ENCODE results near the gene CCDC50.

Gene CCDC50, protein sequence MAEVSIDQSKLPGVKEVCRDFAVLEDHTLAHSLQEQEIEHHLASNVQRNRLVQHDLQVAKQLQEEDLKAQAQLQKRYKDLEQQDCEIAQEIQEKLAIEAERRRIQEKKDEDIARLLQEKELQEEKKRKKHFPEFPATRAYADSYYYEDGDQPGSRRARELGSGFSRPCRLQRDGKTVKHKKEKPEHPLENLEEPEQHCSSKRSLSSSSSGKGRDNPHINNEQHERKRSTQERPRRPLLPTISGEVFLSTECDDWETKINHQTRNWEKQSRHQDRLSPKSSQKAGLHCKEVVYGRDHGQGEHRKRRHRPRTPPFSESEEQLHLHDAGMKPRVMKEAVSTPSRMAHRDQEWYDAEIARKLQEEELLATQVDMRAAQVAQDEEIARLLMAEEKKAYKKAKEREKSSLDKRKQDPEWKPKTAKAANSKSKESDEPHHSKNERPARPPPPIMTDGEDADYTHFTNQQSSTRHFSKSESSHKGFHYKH

DNA sequence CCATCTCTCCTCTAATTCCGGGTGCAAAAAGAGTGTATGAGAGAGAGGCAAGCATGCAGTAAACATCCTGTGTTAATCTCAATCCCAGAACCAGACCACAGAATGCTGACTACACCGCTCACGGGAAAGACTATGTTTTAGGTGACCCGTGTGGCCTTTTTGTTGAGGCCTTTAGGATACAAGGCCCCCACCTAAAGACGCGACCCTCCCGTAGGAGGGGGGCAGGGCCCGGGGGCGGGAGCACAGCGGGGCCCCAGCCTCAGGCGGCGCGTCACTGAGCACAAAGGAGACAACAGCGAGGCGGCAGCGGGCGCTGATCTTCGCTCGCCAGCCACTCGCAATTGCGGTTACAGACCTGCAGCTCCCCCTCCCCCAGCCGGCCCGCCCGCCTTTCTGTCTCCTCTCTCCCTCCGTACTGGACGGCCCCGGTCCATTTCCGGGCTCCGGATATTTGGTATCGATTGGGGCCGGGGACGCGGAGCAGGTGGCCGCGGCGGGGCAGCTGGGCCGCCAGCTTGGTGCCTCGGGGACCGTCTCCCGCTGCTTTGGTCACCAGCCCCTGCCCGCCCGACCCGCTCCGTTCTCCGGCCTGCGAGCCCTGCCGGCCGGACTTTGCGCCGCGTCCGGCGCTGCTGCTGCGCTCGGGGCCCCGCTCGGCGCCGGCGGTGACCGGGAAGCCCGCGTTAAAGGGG, at the start of gene CCDC50:
CCDC50 (plus strand) TSS at position 433 of the 692 bp plus-strand sequence. CDS start 281 bp downstream, outside the sequence.
- peak; percentile 71 for DNase-seq

DNA sequence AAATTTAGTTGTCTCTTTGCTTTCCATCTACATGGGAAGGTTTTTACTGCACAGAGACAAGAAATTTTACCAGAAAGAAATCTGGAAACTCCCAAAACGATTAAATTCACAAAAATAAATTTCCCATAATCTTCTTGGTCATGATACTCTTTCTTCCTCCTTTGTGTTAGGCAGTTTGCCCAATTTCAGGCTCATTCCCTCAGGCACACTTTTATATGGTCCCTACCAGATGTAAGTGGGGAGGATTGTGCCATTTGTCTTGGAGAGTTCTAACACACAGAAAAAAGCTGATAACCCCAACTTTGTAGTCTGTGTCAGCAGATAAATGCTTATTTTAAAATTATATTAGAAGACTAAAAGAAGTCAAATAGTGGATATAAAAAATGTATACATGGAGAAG, 49.1 kb upstream of the CCDC50 start:
- DNase-seq: no peak

DNA sequence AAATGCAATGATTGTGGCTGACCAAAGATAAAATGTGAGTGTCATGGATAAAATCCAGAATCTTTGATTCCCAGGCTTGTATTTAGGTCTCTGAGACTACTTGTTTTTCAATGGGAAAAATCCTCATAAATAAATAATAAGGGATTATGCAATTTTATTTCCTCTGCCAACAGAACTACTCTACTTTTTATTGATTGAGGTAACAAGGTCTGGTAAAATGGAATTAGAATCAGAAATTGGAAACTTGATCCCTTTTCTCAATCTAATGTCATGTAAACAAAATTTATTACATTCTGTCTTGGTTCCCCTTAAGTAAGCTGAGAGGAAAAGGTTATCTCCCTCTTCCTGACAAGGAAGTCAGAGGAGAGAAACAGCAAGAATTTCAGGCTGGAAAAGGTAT, 48.3 kb upstream of the CCDC50 start:
- no peak for DNase-seq

DNA sequence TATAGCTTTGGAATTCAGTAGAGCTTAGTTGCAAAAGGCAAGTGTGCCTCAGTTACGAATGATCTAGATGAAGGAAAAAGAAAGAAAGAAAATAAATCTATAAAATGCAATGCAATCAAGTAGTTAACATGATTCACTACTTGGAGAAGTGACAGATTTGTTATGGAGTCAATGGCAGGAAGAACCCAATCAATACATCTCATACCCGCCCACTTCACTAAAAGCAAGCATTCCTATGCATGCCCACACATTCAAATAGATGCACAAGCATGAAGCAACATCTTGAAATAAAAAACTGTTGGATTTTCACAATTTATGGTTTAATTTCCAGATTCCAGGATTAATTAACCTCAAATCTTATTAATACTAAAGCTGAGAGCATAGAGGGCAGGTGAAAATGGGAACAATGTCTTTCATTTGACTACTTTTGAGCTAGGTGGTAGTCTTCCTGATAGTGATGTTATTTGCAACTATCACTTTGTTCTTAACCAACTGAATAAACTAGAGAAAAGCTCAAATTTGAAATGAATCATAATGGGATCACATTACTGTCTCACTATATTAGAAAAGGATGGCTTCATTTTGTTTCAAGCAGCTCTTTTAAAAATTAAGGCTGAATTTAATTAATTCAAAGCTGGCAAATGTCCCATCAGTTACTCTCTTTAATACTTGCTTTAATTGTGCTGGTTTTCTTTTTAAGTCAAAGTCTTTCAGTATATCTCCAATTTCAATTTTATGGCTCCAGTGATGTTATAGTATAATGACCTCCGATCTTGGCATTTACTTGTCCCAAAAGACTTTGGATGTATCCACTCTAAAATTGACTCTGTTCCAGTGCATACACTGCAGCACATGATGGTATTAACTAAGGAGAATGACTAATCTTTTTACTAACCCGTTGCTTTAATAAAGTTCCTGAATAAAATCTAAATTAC, 46.7 kb upstream of the CCDC50 start:
- DNase-seq: no peak

DNA sequence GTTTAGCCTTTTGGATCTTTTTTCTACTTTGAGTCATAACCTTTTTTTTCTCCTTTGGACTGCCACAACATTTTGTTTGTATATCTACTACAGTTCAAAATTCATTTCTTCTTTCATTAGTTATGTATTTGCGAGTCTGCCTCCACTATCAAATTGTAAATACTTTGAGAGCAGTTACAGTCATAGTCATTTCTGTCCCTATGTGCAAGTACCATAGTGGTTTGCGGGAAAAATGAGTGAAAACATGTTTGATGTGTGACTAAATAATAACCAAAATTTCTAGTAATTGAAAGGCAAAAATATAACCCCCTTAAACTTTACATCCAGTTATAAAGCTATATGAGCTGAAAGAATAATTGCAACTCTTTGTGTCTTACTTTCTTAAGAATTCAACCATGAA, 45.8 kb upstream of the CCDC50 start:
- no peak for DNase-seq

DNA sequence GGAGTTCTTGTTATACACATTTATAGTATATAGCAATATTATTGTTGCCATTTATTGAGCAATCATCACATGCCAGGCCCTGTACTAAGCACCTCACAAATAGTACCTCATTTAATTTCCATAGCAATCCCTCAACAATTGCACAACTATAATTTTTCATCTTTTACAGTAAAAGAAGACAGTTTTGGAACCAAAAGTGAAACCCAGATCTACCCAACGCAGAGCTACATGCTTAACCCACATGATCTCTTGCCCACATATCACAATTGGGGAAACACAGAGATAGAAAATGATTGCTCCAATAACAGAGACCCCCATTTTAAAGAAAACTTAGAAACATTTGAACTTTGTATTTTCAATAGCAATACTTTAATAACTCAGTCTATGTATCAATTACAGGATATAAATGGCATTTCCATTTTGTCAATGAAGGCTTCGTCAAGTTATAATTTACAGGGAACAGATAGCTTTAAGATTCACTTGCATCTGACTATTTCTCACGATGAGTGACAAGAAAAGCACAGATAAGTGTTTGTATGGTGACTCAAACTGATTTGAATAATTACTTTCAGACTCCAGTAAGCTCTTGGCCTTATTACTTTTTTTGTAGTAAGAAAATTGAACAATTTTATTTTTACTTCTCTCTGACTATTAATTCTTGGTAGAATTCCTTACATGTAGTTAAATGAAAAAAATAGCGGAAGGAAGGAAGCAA, 38.7 kb upstream of the CCDC50 start:
- DNase-seq: no peak

DNA sequence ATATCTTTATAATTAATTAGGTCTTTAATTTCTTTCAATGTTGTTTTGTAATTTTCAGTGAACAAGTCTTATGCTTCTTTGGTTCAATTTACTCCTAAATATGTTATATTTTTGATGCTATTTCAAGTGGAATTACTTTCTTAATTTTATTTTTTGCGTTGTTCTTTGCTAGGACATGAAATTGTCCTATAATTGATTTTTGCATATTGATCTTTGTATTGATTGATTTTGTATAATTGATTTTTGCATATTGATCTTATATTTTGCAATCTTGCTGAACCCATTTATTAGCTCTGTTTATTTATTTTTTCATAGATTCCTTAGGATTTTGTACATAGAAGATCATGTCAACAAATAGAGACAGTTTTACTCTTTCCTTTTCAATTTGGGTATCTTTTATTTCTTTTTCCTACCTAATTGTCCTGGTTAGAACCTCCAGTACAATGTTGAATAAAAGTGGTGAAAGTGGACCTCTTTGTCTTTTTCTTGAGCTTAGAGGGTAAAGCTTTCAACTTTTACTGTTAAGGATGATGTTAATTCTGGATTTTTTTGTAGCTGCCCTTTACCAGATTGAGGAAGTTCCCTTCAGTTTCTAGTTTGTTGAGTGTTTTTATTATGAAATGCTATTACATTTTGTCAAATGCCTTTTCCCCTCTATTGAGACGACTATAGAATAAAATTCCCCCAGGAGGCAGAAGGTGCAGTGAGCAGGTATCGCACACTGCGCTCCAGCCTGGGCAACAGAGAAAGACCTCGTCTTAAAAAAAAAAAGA, 36.8 kb upstream of the CCDC50 start:
- DNase-seq: no peak

DNA sequence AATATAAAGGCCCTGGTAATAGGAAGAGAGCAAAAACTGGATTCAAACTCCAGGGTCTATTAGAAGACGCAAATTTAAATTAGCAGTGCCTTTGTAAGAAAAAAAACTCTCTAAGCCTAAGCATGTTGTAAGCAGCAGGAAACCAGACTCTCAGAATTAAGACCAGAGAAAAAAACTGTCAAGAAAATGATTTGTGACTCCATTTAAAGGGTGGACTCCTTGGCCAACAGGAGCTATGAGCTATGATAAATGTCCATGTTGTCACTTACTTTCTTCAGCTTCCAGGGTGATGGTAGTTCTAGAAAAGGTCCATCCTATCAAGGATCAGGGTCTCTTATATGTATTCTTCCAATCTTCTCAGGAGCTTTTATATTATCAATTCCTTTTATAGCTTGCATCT, 34.9 kb upstream of the CCDC50 start:
- no peak for DNase-seq

DNA sequence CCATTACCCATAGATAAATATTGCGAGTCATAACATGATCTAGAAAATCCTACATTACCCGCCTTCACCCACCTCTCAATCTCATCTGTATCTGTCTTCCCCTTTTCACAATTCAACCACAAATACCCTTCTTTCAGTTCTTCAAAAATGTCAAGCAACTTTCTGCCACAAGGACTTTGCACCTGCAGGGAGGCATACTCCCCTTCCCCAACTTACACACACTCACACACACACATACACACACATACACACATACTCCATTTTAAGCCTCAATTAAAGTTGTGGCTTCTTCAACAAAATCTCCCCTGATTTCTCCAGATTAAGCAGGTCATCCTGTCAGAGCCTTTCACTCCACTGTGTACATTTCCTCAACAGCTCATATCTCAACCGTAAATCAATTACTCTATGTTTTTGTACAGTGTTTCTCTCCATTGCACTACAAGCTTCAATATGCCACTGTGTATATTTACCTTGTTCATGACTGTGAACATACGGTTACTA, 33.1 kb upstream of the CCDC50 start:
- peak; percentile 29 for DNase-seq

DNA sequence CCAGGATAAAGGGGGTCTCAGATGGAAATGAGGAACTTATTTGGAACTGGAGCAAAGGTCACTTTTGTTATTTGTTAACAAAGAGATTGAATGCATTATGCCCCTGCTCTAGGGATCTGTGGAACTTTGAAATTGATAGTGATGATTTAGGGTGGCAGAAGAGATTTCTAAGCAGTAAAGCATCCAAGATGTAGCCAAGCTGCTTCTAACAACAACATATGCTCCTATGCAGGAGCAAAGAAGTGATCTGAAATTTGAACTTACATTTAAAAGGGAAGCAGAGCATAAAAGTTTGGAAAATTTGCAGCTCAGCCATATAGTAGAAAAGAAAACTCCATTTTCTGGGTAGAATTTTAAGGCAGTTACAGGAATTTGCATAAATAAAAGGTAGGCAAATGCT, 30.3 kb upstream of the CCDC50 start:
- DNase-seq: no peak

DNA sequence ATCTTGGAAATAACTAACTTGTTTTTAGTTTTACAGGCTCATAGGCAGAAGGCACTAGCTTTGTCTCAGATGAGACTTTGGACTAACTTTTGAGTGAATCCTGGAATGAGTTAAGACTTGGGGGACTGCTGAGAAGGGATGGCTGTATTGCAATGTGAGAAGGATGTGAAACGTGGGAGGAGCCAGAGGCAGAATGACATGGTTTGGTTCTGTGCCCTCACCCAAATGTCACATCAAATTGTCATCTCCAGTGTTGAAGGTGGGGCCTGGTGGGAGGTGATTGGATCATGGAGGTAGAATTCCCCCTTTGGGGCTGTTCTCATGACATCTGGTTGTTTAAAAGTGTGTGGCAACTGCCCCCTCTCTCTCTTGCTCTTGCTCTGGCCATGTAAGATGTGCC, 28.8 kb upstream of the CCDC50 start:
- no peak for DNase-seq

DNA sequence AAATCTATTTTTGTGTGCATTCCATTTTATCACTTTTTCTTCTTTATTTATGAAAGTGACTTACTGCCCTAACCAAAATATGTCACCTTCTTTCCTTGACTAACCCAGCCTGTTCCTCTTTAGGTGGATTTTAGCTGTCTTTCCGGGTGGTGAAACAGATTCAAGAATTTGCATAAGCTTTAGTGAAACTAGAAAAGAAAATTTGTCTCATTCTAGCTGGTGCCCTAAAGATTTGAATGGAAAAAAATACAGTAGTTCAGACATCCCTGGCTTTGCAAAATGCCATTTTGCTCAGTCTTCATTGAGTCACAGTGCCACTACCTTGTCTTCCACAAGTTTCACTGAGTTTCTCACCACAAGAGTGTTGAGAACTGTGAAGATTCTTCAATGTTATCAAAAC, 28.2 kb upstream of the CCDC50 start:
- DNase-seq: no peak

DNA sequence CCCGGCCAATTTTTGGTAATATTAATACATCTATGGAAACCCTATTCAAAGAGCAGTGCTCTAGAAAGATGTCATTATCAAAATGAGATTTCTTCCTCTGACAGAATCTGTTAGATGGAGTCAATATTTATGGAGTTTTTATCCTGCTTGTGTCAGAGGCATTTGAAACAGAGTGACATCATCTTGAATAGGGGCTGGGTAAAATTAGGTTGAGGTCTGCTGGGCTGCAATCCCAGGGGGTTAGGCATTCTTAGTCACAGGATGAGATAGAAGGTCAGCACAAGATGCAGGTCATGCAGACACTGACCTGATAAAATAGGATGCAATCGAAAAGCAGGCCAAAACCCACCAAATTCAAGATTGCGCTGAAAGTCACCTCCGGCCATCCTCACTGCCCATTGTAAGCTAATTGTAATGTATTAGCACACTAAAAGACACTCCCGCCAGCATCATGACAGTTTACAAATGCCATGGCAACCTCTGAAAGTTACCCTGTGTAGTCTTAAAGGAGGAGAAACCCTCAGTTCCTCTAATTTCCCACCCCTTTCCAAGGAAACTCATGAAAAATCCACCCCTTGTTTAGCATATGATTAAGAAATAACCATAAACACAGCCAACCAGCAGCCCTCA, 27.3 kb upstream of the CCDC50 start:
- DNase-seq: no peak

DNA sequence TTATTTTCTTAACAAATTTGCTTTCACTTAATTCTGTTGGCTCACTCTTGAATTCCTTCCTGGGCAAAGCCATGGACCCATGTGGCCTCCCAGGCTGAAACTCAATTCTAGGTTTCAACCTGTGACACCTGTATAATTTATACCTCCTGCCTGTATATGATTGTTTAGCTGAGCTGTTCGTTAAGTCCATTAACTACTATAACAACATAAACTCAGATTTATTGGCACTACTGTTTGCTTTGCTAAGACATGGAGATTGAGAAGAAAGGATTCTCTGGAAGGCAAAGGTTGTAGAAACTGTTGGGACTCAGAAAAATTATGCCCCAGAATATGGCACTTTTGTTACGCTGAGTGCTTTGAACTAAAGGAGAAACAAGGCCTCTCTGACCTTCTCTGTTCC, 26.7 kb upstream of the CCDC50 start:
- no peak for DNase-seq

DNA sequence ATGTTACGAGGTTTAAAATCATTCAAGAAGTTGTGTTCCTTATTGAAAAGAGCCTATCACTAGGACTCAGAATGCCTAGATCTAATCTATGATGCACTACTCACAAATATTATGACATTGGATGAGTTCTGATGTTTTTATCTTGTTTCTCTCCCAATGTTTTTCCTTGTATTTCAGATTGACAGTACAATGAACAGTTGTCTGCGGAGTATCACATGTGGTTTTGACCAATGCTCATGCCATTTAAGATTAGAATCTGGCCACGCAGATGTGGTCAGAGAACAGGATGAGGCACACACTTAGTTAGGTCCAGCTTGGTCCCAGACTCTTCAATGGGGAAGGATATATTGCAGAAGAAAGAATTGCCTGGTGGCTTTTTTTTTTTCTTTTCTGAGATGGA, 25.6 kb upstream of the CCDC50 start:
- DNase-seq: no peak

DNA sequence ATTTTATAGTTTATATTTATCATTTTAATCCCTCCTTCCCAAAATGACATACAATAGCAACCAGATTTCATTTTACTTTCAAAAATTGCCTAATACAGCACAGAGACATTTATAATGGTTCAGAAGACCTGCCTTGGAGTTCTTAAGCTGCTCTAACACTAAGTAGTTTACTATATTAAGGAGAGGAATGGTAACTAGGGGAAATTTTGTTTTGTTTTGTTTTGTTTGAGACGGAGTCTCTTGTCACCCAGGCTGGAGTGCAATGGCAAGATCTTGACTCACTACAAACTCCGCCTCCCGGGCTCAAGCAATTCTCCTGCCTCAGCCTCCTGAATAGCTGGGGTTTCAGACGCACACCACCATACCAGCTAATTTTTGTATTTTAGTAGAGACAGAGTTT, 22.8 kb upstream of the CCDC50 start:
- no peak for DNase-seq

DNA sequence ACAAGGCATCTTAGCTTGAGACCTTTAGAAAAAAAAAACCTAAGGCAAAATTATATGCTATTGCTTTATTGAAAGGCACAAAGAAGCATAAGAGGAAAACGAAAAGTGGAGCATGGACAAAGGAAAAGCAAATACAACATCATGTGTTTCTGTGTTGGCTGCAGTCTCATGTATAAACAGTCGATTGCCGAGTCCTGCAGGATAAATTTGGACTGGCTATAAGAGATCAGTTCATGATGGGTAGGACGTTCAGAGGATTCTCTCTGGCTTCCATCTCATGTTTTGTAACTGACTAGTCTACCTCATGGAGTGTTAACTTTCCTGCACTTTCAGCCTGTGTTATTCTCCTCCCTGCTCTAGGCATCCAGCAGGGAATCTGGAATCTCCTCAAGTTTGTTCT, 21.9 kb upstream of the CCDC50 start:
- no peak for DNase-seq

DNA sequence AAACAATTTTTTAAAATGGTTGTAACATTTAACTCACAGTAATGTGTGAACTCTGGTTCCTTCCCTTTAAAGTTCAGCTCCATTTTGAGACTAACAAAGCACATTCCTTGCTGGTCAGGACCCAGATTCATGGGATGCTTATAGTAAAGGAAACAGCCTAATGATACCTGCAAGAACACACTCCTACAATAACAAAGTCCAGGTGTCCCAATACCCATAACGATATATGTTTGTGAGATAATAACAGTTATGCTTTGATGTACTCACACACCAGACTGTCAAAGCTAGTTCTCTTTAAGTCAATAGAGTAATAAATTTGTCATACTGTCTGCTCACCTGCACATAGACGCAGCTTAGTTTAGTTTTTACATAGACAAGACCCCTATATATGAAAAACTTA, 15.9 kb upstream of the CCDC50 start:
- no peak for DNase-seq

DNA sequence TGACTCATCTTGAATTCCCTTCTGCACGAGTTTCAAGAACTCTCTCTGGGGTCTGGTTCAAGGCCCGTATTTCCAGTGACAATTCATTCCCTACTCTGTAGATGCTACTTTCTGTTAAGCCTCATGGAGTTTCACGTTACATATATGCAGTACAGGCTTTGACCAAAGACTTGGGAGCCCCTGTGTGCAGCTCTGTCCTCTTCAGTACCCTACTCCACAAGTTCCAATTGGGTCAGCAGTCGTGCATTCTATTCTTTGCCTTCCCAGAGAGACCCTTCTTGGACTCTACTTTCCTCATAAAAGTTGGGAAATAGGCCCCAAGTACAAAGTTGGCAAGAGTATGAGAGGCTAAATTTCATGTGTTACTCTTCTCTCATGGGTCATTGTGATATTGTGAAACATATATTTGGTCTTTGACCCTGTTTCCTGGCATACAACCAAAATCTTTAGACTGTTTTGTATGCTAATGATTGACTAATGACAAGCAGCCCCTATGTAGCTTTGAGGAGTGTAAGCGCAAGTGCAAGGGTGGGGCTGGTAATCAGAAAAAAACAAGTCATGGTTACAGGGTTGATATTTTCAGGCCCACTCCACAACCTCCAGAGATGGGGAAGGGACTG, 15.0 kb upstream of the CCDC50 start:
- no peak for DNase-seq

DNA sequence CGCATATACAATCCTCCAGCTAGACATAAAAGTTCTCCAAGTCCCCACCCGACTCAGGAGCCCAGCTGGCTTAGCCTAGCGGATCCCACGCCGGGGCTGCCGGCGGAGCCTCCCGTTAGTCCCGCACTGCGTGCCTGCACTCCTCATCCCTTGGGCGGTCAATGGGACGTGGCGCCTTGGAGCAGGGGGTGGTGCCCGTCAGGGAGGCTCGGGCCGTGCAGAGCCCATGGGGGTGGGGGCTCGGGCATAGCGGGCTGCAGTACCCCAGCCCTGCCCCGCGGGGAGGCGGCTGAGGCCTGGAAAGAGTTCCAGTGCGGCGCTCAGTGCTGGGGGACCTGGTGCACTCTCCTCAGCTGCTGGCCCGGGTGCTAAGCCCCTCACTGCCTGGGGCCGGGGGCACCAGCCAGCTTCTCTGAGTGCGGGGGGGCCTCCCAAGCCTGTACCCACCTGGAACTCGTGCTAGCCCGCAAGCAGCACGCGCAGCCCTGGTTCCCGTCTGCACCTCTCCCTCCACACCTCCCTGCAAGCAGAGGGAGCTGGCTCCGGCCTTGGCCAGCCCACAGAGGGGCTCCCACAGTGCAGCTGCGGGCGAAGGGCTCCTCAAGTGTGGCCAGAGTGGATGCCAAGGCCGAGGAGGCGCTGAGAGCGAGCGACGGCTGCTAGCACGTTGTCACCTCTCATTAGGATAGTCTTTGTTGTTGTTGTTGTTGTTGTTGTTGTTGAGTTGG, 12.2 kb upstream of the CCDC50 start:
- no peak for DNase-seq

Data from CD4-positive, alpha-beta T cell treated with Interleukin-15 for 1 hour (primary cell).